ENCODE data around the gene SLC6A18. TPM values are rescaled to one million over a fixed set of nuclear protein-coding genes. Genes with fewer than 3 reads are reported as not detected.

The SLC6A18 gene
- total and polyA plus RNA-seq, 2 of the 13 experiments (the other 11 are each of a cell fraction or from before 2014, with no cell fraction given) = not detected

GRCh38 chr5:1196562-1196961 is 28.6 kb upstream of the SLC6A18 start:
- DNase-seq (ENCODE audit: low spot score) = no peak
- no peak overlapping the region for H3K9ac ChIP-seq (ENCODE audit: insufficient read depth, low read depth, low read length)
- no peak for TF ChIP-seq HOXA9 (CRISPR knock-in tag; IDR thresholded peaks at IDR 0.05; ENCODE audit: borderline replicate concordance)
- no peak for TF ChIP-seq PITX1 (CRISPR knock-in tag; IDR thresholded peaks at IDR 0.05)
- TF ChIP-seq ZNF256 (CRISPR knock-in tag; conservative IDR thresholded peaks at IDR 0.05) = no peak
- TF ChIP-seq MYC (CRISPR knock-in tag; IDR thresholded peaks at IDR 0.05; ENCODE audit: borderline replicate concordance) = no peak
- no peak for TF ChIP-seq ZNF598 (CRISPR knock-in tag; IDR thresholded peaks at IDR 0.05; ENCODE audit: borderline replicate concordance)
- no peak for TF ChIP-seq ZNF501 (CRISPR knock-in tag; IDR thresholded peaks at IDR 0.05)
- TF ChIP-seq ZNF282 (IDR thresholded peaks at IDR 0.05; ENCODE audit: partially characterized antibody) = no peak
- no peak for TF ChIP-seq PRDM4 (CRISPR knock-in tag; IDR thresholded peaks at IDR 0.05; ENCODE audit: borderline replicate concordance)
- TF ChIP-seq SALL1 (CRISPR knock-in tag; IDR thresholded peaks at IDR 0.05) = no peak
- TF ChIP-seq ZNF775 (CRISPR knock-in tag; IDR thresholded peaks at IDR 0.05; ENCODE audit: borderline replicate concordance) = no peak
- TF ChIP-seq ZNF772 (CRISPR knock-in tag; IDR thresholded peaks at IDR 0.05) = no peak
- TF ChIP-seq ZNF546 (CRISPR knock-in tag; conservative IDR thresholded peaks at IDR 0.05) = no peak
- TF ChIP-seq KDM6A (CRISPR knock-in tag; IDR thresholded peaks at IDR 0.05; ENCODE audit: low read depth) = no peak
- no peak for TF ChIP-seq MEIS2 (CRISPR knock-in tag; IDR thresholded peaks at IDR 0.05)
- BruUV-seq (replicated peaks) = no TSS peak
- H3K36me3 ChIP-seq (replicated peaks in 1 of 2; ENCODE audit: control insufficient read depth in 1 of 2, insufficient read depth in 2 of 2, low read length in 2 of 2) = no peaks in the 10 kb centered on the region
- H3K4me2 ChIP-seq (ENCODE audit: low read depth, low read length) = no peak overlapping the region
- no peak overlapping the region for H3K4me3 ChIP-seq (replicated peaks in 1 of 3; ENCODE audit: insufficient read depth in 1 of 3, low read depth in 2 of 3, low read length in 3 of 3)
- FAIRE-seq = no peak
- H3K27ac ChIP-seq (ENCODE audit: extremely low read length, insufficient read depth, low read length) = no peak overlapping the region
- peaks cover 3 to 43% of the 10 kb centered on the region in 2 experiments; a peak in 4 of 5 replicates for H3K27me3 ChIP-seq (ENCODE audit: control insufficient read depth in 1 of 2, insufficient read depth in 2 of 2, low read length in 2 of 2)
- intact Hi-C loops (cut with micrococcal nuclease; ENCODE audit: unreplicated experiment) (no loop called here), in situ Hi-C loops (cut with HindIII; ENCODE audit: extremely low pct_ligation_motif_present, low pct_unique_long_range_greater_than_20kb) (no loop called here)
- peaks cover 28% of the 10 kb centered on the region for H3K4me1 ChIP-seq (ENCODE audit: insufficient read depth, low read length)
- H4K20me1 ChIP-seq (ENCODE audit: insufficient read depth, low read length) = no peaks in the 10 kb centered on the region
- H3K9me3 ChIP-seq (ENCODE audit: low read length) = no peaks in the 10 kb centered on the region
- no peaks in the 10 kb centered on the region for H3K79me2 ChIP-seq (ENCODE audit: insufficient read depth, low read length)
- POLR2A ChIA-PET = interaction anchor here (1.8 kb wide), 1 partner anchor 11 kb away, joined by 4 read pairs; no protein-coding TSS in a partner anchor
- 11% methylated on average over 1 of the region's 1 CpG for WGBS (ENCODE audit: low lambda C conversion rate)
- H2AFZ ChIP-seq (ENCODE audit: low read length) = no peak overlapping the region
- CTCF ChIA-PET (ENCODE audit: low intra/inter-chr PET ratio, low total read pairs) = no interaction called here
- no peak for ATAC-seq

Data from HepG2 (cell line).